IMR-90 (cell line): ENCODE data around the gene MRPL54. TPM values are rescaled to one million over a fixed set of nuclear protein-coding genes. Genes with fewer than 3 reads are reported as not detected.

ENCODE experiments used
- ATAC-seq: fragments of 200-7000 bp; cut with Tn5 transposase; 2 replicates; pipeline ENCODE4 v1.9.1; 2020; ENCODE audit warnings: low read depth, mild to moderate bottlenecking, moderate library complexity
- BruUV-seq: library from RNA; stranded (reverse); fragments of 400-500 nt; replicated peaks from 2 replicates; lab custom pipeline; 2021; lab: Mats Ljungman, UMichigan
- CTCF ChIA-PET: fragments of 300-600 bp; formaldehyde crosslinking; extraction: SDS; loops from one replicate; lab custom pipeline; 2021; ENCODE audit warnings: antibody characterized with exemption; lab: Yijun Ruan, JAX
- POLR2A ChIA-PET: fragments of 300-600 bp; sonication (Branson Sonifier 250); formaldehyde crosslinking; loops from one replicate; lab custom pipeline; 2022; ENCODE audit warnings: antibody characterized with exemption; ENCODE audit not compliant: unreplicated experiment; lab: Charles Lee
- DNase-seq: peaks from one replicate; pipeline ENCODE4 v3.0.0; 2013
- H2AFZ ChIP-seq: replicated peaks from 2 replicates; pipeline ENCODE3; 2013; ENCODE audit warnings: low read length, mild to moderate bottlenecking; ENCODE audit not compliant: poor library complexity
- H2AK5ac ChIP-seq: 2 replicates; pipeline ENCODE4 v1.6.1; 2013; ENCODE audit warnings: low read depth, low read length, inconsistent platforms
- H2AK9ac ChIP-seq: replicated peaks from 2 replicates; pipeline ENCODE3; 2013; ENCODE audit warnings: mild to moderate bottlenecking, low read depth, low read length, moderate library complexity; ENCODE audit not compliant: poor library complexity
- H2BK120ac ChIP-seq: 2 replicates; pipeline ENCODE4 v1.6.1; 2013; ENCODE audit warnings: low read depth, low read length, inconsistent platforms
- H2BK15ac ChIP-seq: 3 replicates; pipeline ENCODE4 v1.6.1; 2013; ENCODE audit warnings: low read depth, low read length, inconsistent platforms
- H2BK20ac ChIP-seq: 2 replicates; pipeline ENCODE4 v1.6.1; 2013; ENCODE audit warnings: low read depth, mild to moderate bottlenecking, inconsistent platforms, low read length, moderate library complexity
- H2BK5ac ChIP-seq: 2 replicates; pipeline ENCODE4 v1.6.1; 2013; ENCODE audit warnings: mild to moderate bottlenecking, low read depth, low read length, inconsistent platforms; ENCODE audit not compliant: poor library complexity, severe bottlenecking
- H3K14ac ChIP-seq: replicated peaks from 2 replicates; pipeline ENCODE4 v1.6.1; 2013; ENCODE audit warnings: low read depth, low read length, inconsistent platforms
- H3K18ac ChIP-seq: 2 replicates; pipeline ENCODE4 v1.6.1; 2013; ENCODE audit warnings: low read depth, low read length, control low read depth
- H3K23ac ChIP-seq: 2 replicates; pipeline ENCODE4 v1.6.1; 2013; ENCODE audit warnings: low read depth, low read length, inconsistent platforms
- H3K27ac ChIP-seq: 2 replicates; pipeline ENCODE4 v1.5.1; 2013; ENCODE audit warnings: mild to moderate bottlenecking, control low read depth, low read length; ENCODE audit not compliant: insufficient read depth
- H3K27me3 ChIP-seq: 2 replicates; pipeline ENCODE4 v1.6.1; 2013; ENCODE audit warnings: low read length; ENCODE audit not compliant: control insufficient read depth, insufficient read depth
- H3K36me3 ChIP-seq: 2 replicates; pipeline ENCODE4 v1.6.1; 2013; ENCODE audit warnings: low read length, mixed read lengths; ENCODE audit not compliant: control insufficient read depth, insufficient read depth
- H3K4ac ChIP-seq: 2 replicates; pipeline ENCODE4 v1.6.1; 2013; ENCODE audit warnings: low read depth, low read length, inconsistent platforms
- H3K4me1 ChIP-seq: 2 replicates; pipeline ENCODE4 v1.6.1; 2013; ENCODE audit warnings: low read length, mixed read lengths; ENCODE audit not compliant: control insufficient read depth, insufficient read depth
- H3K4me2 ChIP-seq: 2 replicates; pipeline ENCODE4 v1.6.1; 2013; ENCODE audit warnings: low read depth, mild to moderate bottlenecking, control low read depth, low read length, moderate library complexity
- H3K4me3 ChIP-seq: 2 replicates; pipeline ENCODE4 v1.5.1; 2013; ENCODE audit warnings: low read depth, mild to moderate bottlenecking, control low read depth, low read length, moderate library complexity; ENCODE audit not compliant: insufficient read depth
- H3K56ac ChIP-seq: 2 replicates; pipeline ENCODE4 v1.6.1; 2013; ENCODE audit warnings: low read length, inconsistent platforms; ENCODE audit not compliant: insufficient read depth; ENCODE audit errors: extremely low read depth
- H3K79me1 ChIP-seq, 2 experiments: 2 replicates each; pipeline ENCODE4 v1.6.1; 2013; ENCODE audit warnings: low read length in 2 of 2, inconsistent platforms in 1 of 2, low read depth in 1 of 2
- H3K9ac ChIP-seq: 2 replicates; pipeline ENCODE4 v1.6.1; 2013; ENCODE audit warnings: low read depth, low read length, control low read depth
- H3K9me1 ChIP-seq: 2 replicates; pipeline ENCODE4 v1.6.1; 2013; ENCODE audit warnings: low read length, inconsistent platforms; ENCODE audit not compliant: insufficient read depth
- H3K9me3 ChIP-seq: 2 replicates; pipeline ENCODE4 v1.6.1; 2013; ENCODE audit warnings: low read length; ENCODE audit not compliant: control insufficient read depth, insufficient read depth
- H4K20me1 ChIP-seq: 2 replicates; pipeline ENCODE4 v1.6.1; 2013; ENCODE audit warnings: low read length, inconsistent platforms; ENCODE audit not compliant: insufficient read depth
- H4K5ac ChIP-seq: 2 replicates; pipeline ENCODE4 v1.6.1; 2013; ENCODE audit warnings: mild to moderate bottlenecking, low read depth, low read length, control low read depth
- H4K8ac ChIP-seq, 2 experiments: 2 replicates each; pipeline ENCODE4 v1.6.1; 2013; ENCODE audit warnings: low read depth in 2 of 2, low read length in 2 of 2, control low read depth in 1 of 2, inconsistent platforms in 1 of 2
- H4K91ac ChIP-seq: 2 replicates; pipeline ENCODE4 v1.6.1; 2013; ENCODE audit warnings: low read depth, low read length, inconsistent platforms; ENCODE audit not compliant: insufficient read depth
- BHLHE40 ChIP-seq: fragments of 150-350 bp; IDR thresholded peaks from 2 replicates; pipeline ENCODE4 v1.6.1; 2016; ENCODE audit warnings: mild to moderate bottlenecking, low read depth, low read length
- CEBPB ChIP-seq: IDR thresholded peaks from 2 replicates; pipeline ENCODE4 v1.6.1; 2012; ENCODE audit warnings: low read depth, low read length, improper control_type of control experiment
- CHD1 ChIP-seq: IDR thresholded peaks from 2 replicates; pipeline ENCODE4 v1.6.1; 2012; ENCODE audit warnings: low read depth, low read length, improper control_type of control experiment
- CTCF ChIP-seq: conservative IDR thresholded peaks from 2 replicates; pipeline ENCODE4 v1.5.1; 2012; ENCODE audit warnings: mild to moderate bottlenecking, low read depth, low read length, improper control_type of control experiment
- FOS ChIP-seq: fragments of 150-350 bp; IDR thresholded peaks from 2 replicates; pipeline ENCODE4 v1.6.1; 2016; ENCODE audit warnings: low read depth, low read length
- MAFK ChIP-seq: IDR thresholded peaks from 2 replicates; pipeline ENCODE4 v1.6.1; 2012; ENCODE audit warnings: low read depth, low read length, improper control_type of control experiment
- MAZ ChIP-seq: IDR thresholded peaks from 2 replicates; pipeline ENCODE4 v1.6.1; 2012; ENCODE audit warnings: low read depth, mild to moderate bottlenecking, low read length, improper control_type of control experiment, moderate library complexity, borderline replicate concordance
- MXI1 ChIP-seq: IDR thresholded peaks from 2 replicates; pipeline ENCODE4 v1.6.1; 2012; ENCODE audit warnings: low read depth, mild to moderate bottlenecking, low read length, moderate library complexity, borderline replicate concordance
- NFE2L2 ChIP-seq: fragments of 150-350 bp; IDR thresholded peaks from 2 replicates; pipeline ENCODE4 v1.6.1; 2016; ENCODE audit warnings: low read depth, mild to moderate bottlenecking, low read length
- POLR2A ChIP-seq: IDR thresholded peaks from 2 replicates; pipeline ENCODE4 v1.6.1; 2012; ENCODE audit warnings: mild to moderate bottlenecking, low read depth, low read length
- RAD21 ChIP-seq: IDR thresholded peaks from 2 replicates; pipeline ENCODE4 v1.6.1; 2012; ENCODE audit warnings: low read length, improper control_type of control experiment
- RCOR1 ChIP-seq: IDR thresholded peaks from 2 replicates; pipeline ENCODE4 v1.6.1; 2012; ENCODE audit warnings: mild to moderate bottlenecking, low read length, improper control_type of control experiment; ENCODE audit not compliant: insufficient replicate concordance
- RFX5 ChIP-seq: IDR thresholded peaks from 2 replicates; pipeline ENCODE4 v1.8.0; 2012; ENCODE audit warnings: low read depth, mild to moderate bottlenecking, low read length, moderate library complexity
- SMC3 ChIP-seq: fragments of 150-350 bp; IDR thresholded peaks from 2 replicates; pipeline ENCODE4 v1.6.1; 2016; ENCODE audit warnings: low read depth, mild to moderate bottlenecking, antibody characterized with exemption, low read length, moderate library complexity
- USF2 ChIP-seq: fragments of 150-350 bp; IDR thresholded peaks from 2 replicates; pipeline ENCODE4 v1.6.1; 2017; ENCODE audit warnings: mild to moderate bottlenecking, antibody characterized with exemption, low read length, low read depth
- WGBS, 2 experiments: methylation state at CpG; one replicate each; pipeline versions ENCODE4 v1.1.5 to v1.1.7; 2013; ENCODE audit warnings: missing lambda C conversion rate in 2 of 2; ENCODE audit not compliant: insufficient read length in 1 of 2; ENCODE audit errors: extremely low coverage in 2 of 2; 5-methylcytosine and 5-hydroxymethylcytosine counted together
- dilution Hi-C: fragments of 300-500 bp; cut with HindIII; formaldehyde crosslinking; loops from one replicate; pipeline ENCODE4 v1.14.3; 2018; ENCODE audit warnings: low sequenced_read_pairs; ENCODE audit not compliant: unreplicated experiment
- in situ Hi-C: fragments of 300-500 bp; cut with MboI; formaldehyde crosslinking; loops from 3 replicates; pipeline ENCODE4 v1.14.3; 2019; ENCODE audit warnings: low sequenced_read_pairs, inconsistent platforms, mixed read lengths
- intact Hi-C: fragments of 100-400 bp; cut with micrococcal nuclease; formaldehyde crosslinking; loops from 2 replicates; pipeline ENCODE4 v1.10.0; 2022
- polyA plus RNA-seq, 3 experiments: library from polyadenylated mRNA; depleted of rRNA; stranded (reverse); fragments of >200 nt; gene quantifications; 2 replicates each; pipeline ENCODE4 v1.2.3, GENCODE V29; 2012; ENCODE audit warnings: low replicate concordance in 1 of 3
- total RNA-seq: library from RNA; depleted of rRNA; stranded (reverse); fragments of >200 nt; gene quantifications from 2 replicates; pipeline ENCODE4 v1.2.3, GENCODE V29; 2012
- TF ChIP-seq, protein P1 (sequence below): fragments of 150-350 bp; IDR thresholded peaks from 2 replicates; pipeline ENCODE4 v1.6.1; 2016; ENCODE audit warnings: low read depth, mild to moderate bottlenecking, low read length, moderate library complexity, borderline replicate concordance

The MRPL54 gene
- total and polyA plus RNA-seq, 2 of the 4 experiments (the other 2 are of a cell fraction), result 55.9 to 75.7 TPM

- Histone ChIP-seq H3K36me3 (no peaks in the 10 kb centered on the region), H3K27me3 (peaks cover 16% of the 10 kb centered on the region), H4K91ac (no peak overlapping the region), H3K9me3 (peaks cover 24% of the 10 kb centered on the region), H3K9ac (no peak overlapping the region), H3K9me1 (no peaks in the 10 kb centered on the region), H4K20me1 (no peaks in the 10 kb centered on the region), H3K14ac (no peak overlapping the region), H3K27ac (no peak overlapping the region), H3K18ac (no peak overlapping the region), H3K79me1 (no peaks in the 10 kb centered on the region), H3K4me2 (no peak overlapping the region), H2BK120ac (no peak overlapping the region), H3K56ac (no peak overlapping the region), H4K8ac (no peak overlapping the region), H3K4ac (no peak overlapping the region), H3K4me3 (no peak overlapping the region), H2AFZ (no peak overlapping the region), H3K4me1 (no peaks in the 10 kb centered on the region), H3K23ac (no peak overlapping the region), H2AK9ac (no peak overlapping the region), H4K5ac (no peak overlapping the region), H2AK5ac (no peak overlapping the region), H2BK20ac (no peak overlapping the region), H2BK5ac (no peak overlapping the region), H2BK15ac (no peak overlapping the region)
- in situ Hi-C loops (no loop called here), intact Hi-C loops (no loop called here), dilution Hi-C loops (no loop called here)
- DNase-seq, result no peak
- CTCF ChIA-PET, result no interaction called here
- TF ChIP-seq BHLHE40 (no peak), RCOR1 (no peak), CTCF (no peak), MAZ (no peak), CEBPB (no peak), USF2 (no peak), MXI1 (no peak), SMC3 (no peak), CHD1 (no peak), NFE2L2 (no peak), MAFK (no peak), RAD21 (no peak), POLR2A (no peak), RFX5 (no peak), FOS (no peak)
- TF ChIP-seq, protein P1, sequence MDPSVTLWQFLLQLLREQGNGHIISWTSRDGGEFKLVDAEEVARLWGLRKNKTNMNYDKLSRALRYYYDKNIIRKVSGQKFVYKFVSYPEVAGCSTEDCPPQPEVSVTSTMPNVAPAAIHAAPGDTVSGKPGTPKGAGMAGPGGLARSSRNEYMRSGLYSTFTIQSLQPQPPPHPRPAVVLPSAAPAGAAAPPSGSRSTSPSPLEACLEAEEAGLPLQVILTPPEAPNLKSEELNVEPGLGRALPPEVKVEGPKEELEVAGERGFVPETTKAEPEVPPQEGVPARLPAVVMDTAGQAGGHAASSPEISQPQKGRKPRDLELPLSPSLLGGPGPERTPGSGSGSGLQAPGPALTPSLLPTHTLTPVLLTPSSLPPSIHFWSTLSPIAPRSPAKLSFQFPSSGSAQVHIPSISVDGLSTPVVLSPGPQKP, result no peak
- BruUV-seq, result no TSS peak
- ATAC-seq, result no peak
- WGBS, 2 experiments, result no CpG with 5 or more reads among the region's 2 CpGs
- POLR2A ChIA-PET, result no interaction called here
These were observed 19.1 kb downstream of the MRPL54 start for GRCh38 chr19:3781603-3782002.
